LNCaP clone FGC (cell line): ENCODE data around the gene CDCA3.

Experiments used
- DNase-seq: peaks from one replicate; pipeline ENCODE4 v3.0.0-alpha.2; 2011; ENCODE audit warnings: low read depth
- H3K4me3 ChIP-seq: 2 replicates; pipeline ENCODE4 v1.5.1; 2011; ENCODE audit warnings: mild to moderate bottlenecking, low read depth, low read length, control low read depth
- CTCF ChIP-seq: IDR thresholded peaks from 2 replicates; pipeline ENCODE4 v1.5.1; 2012; ENCODE audit warnings: mild to moderate bottlenecking; ENCODE audit not compliant: control insufficient read depth, insufficient read depth; ENCODE audit errors: extremely low read depth

Gene CDCA3

GRCh38 chr12:6834873-6835272 lies 16.2 kb downstream of the CDCA3 start:
- H3K4me3 ChIP-seq = no peak overlapping the region
- no peak for DNase-seq
- TF ChIP-seq CTCF = no peak

- no peak for TF ChIP-seq CTCF
- H3K4me3 ChIP-seq = no peak overlapping the region
- DNase-seq = no peak
Observed at GRCh38 chr12:6834254-6834653, 16.8 kb downstream of the CDCA3 start.

GRCh38 chr12:6833189-6833890 lies 17.7 kb downstream of the CDCA3 start:
- TF ChIP-seq CTCF = no peak
- H3K4me3 ChIP-seq = no peak overlapping the region
- DNase-seq = no peak

GRCh38 chr12:6832125-6832524 lies 19.0 kb downstream of the CDCA3 start:
- TF ChIP-seq CTCF = no peak
- H3K4me3 ChIP-seq = no peak overlapping the region
- DNase-seq = no peak

- no peak for TF ChIP-seq CTCF
- no peak overlapping the region for H3K4me3 ChIP-seq
- no peak for DNase-seq
Observed at GRCh38 chr12:6831450-6831995, 19.6 kb downstream of the CDCA3 start.

- no peak for TF ChIP-seq CTCF
- DNase-seq = no peak
Observed at GRCh38 chr12:6830999-6831398, 20.1 kb downstream of the CDCA3 start.

GRCh38 chr12:6830286-6830890 lies 20.7 kb downstream of the CDCA3 start:
- no peak overlapping the region for H3K4me3 ChIP-seq
- no peak for TF ChIP-seq CTCF
- DNase-seq = no peak

More at GRCh38 chr12:6830999-6831398, 20.1 kb downstream of the CDCA3 start:
- no peak overlapping the region for H3K4me3 ChIP-seq
